Mesothelial cell of epicardium (in vitro differentiated cells): ENCODE results near the gene SPATA24. TPM values are rescaled to one million over a fixed set of nuclear protein-coding genes. Genes with fewer than 3 reads are reported as not detected.
A peak's percentile ranks its signal among the peaks of the same experiment; 100 is the strongest.

ENCODE experiments used
- DNase-seq, 2 experiments: peaks; one replicate each; pipeline ENCODE4 v3.0.0; 2021; ENCODE audit warnings: low spot score in 2 of 2; ENCODE audit not compliant: unreplicated experiment in 2 of 2
- H3K27ac Mint-ChIP-seq: 2 replicates; pipeline ENCODE4 v1.8.0; 2021; ENCODE audit warnings: mixed read lengths
- H3K27me3 Mint-ChIP-seq: 2 replicates; pipeline ENCODE4 v1.8.0; 2021; ENCODE audit warnings: low read depth, mixed read lengths
- H3K36me3 Mint-ChIP-seq: 2 replicates; pipeline ENCODE4 v1.8.0; 2021; ENCODE audit warnings: mixed read lengths
- H3K4me1 Mint-ChIP-seq: 2 replicates; pipeline ENCODE4 v1.8.0; 2021; ENCODE audit warnings: mixed read lengths
- H3K4me3 Mint-ChIP-seq: 2 replicates; pipeline ENCODE4 v1.8.0; 2021; ENCODE audit warnings: mild to moderate bottlenecking, moderate library complexity, mixed read lengths
- H3K9me3 Mint-ChIP-seq: 2 replicates; pipeline ENCODE4 v1.8.0; 2021; ENCODE audit warnings: mixed read lengths
- CTCF ChIP-seq: fragments of 200-600 bp; sonication (generic); IDR thresholded peaks from one replicate; pipeline ENCODE4 v1.5.0; 2021; ENCODE audit warnings: antibody characterized with exemption; ENCODE audit not compliant: unreplicated experiment
- total RNA-seq: library from RNA; stranded (reverse); gene quantifications from 3 replicates; pipeline ENCODE4 v1.2.1, GENCODE V29; 2021

The SPATA24 gene
- total RNA-seq, 1 donor from 2014 or later, result 4.8 TPM

GRCh38 chr5:139394123-139394653, 9.7 kb downstream of the SPATA24 start:
- peaks cover 61% of the 10 kb centered on the region for H3K27me3 Mint-ChIP-seq
- peaks cover under 1% of the 10 kb centered on the region for H3K36me3 Mint-ChIP-seq
- H3K4me3 Mint-ChIP-seq, result peak overlapping the region; percentile 68
- DNase-seq, result peak in 1 of 2 experiments; percentile 69
- peak; percentile 57 for TF ChIP-seq CTCF
- H3K4me1 Mint-ChIP-seq, result peaks cover 13% of the 10 kb centered on the region
- H3K9me3 Mint-ChIP-seq, result no peaks in the 10 kb centered on the region
- no peak overlapping the region for H3K27ac Mint-ChIP-seq

GRCh38 chr5:139393497-139394122, 10.3 kb downstream of the SPATA24 start:
- Mint-ChIP-seq H3K4me3 (peak overlapping the region; percentile 68), H3K36me3 (no peaks in the 10 kb centered on the region), H3K27ac (no peak overlapping the region), H3K27me3 (peaks cover 61% of the 10 kb centered on the region), H3K9me3 (no peaks in the 10 kb centered on the region), H3K4me1 (peaks cover 13% of the 10 kb centered on the region)
- no peak for TF ChIP-seq CTCF
- no peak for DNase-seq

- Mint-ChIP-seq H3K27me3 (peaks cover 61% of the 10 kb centered on the region), H3K27ac (no peak overlapping the region), H3K9me3 (no peaks in the 10 kb centered on the region), H3K4me3 (peak overlapping the region; percentile 68), H3K36me3 (no peaks in the 10 kb centered on the region), H3K4me1 (peaks cover 13% of the 10 kb centered on the region)
- TF ChIP-seq CTCF, result no peak
- DNase-seq, result peak in 1 of 2 experiments; percentile 68
Measured at GRCh38 chr5:139392678-139393496, 11.0 kb downstream of the SPATA24 start.

- Mint-ChIP-seq H3K4me1 (peaks cover 13% of the 10 kb centered on the region), H3K9me3 (no peaks in the 10 kb centered on the region), H3K27ac (no peak overlapping the region), H3K36me3 (no peaks in the 10 kb centered on the region), H3K4me3 (no peak overlapping the region), H3K27me3 (peaks cover 61% of the 10 kb centered on the region)
- no peak for DNase-seq
- no peak for TF ChIP-seq CTCF
Measured at GRCh38 chr5:139392324-139392677, 11.6 kb downstream of the SPATA24 start.

- no peaks in the 10 kb centered on the region for H3K36me3 Mint-ChIP-seq
- H3K4me1 Mint-ChIP-seq, result peaks cover 10% of the 10 kb centered on the region
- no peak overlapping the region for H3K27ac Mint-ChIP-seq
- H3K9me3 Mint-ChIP-seq, result no peaks in the 10 kb centered on the region
- no peak for TF ChIP-seq CTCF
- DNase-seq, result no peak
- peak overlapping the region; percentile 46 for H3K4me3 Mint-ChIP-seq
- peaks cover 58% of the 10 kb centered on the region for H3K27me3 Mint-ChIP-seq
Measured at GRCh38 chr5:139391570-139392323, 12.1 kb downstream of the SPATA24 start.
